Stimulated activated CD4-positive, alpha-beta T cell treated with anti-CD3 and anti-CD28 coated beads, TNF-alpha, amount 100 ng/mL, for 4 hours (primary cell): ENCODE measurements around the gene ZMYND8.
A peak's percentile ranks its signal among the peaks of the same experiment; 100 is the strongest.
"Not testable (repeated sequence)": the region's sequence is repeated elsewhere in the genome, so short reads cannot be mapped to it uniquely, and the experiment has no call there.

Source experiments
- DNase-seq, 3 experiments: peaks; one replicate each; pipeline ENCODE4 v3.0.0-alpha.2; 2020; ENCODE audit warnings: low read depth in 3 of 3

The ZMYND8 gene

GRCh38 chr20:47225458-47225857, 131.0 kb downstream of the ZMYND8 start:
- no peak for DNase-seq

- no peak for DNase-seq
Observed at GRCh38 chr20:47224857-47225256, 131.6 kb downstream of the ZMYND8 start.

- DNase-seq, result no peak
Observed at GRCh38 chr20:47224300-47224791, 132.2 kb downstream of the ZMYND8 start.

GRCh38 chr20:47223896-47224295, 132.6 kb downstream of the ZMYND8 start:
- DNase-seq, result no peak

GRCh38 chr20:47222468-47223119, 133.9 kb downstream of the ZMYND8 start:
- no peak for DNase-seq

- no peak for DNase-seq
Observed at GRCh38 chr20:47221036-47221625, 135.4 kb downstream of the ZMYND8 start.

- peak; percentile 14 to 31 (median 15) for DNase-seq
Observed at GRCh38 chr20:47220161-47220582, 136.3 kb downstream of the ZMYND8 start.

- DNase-seq, result no peak
Observed at GRCh38 chr20:47217482-47218446, 138.7 kb downstream of the ZMYND8 start.

- DNase-seq, result no peak
Observed at GRCh38 chr20:47216819-47217410, 139.6 kb downstream of the ZMYND8 start.

- DNase-seq, result no peak
Observed at GRCh38 chr20:47215653-47216397, 140.7 kb downstream of the ZMYND8 start.

GRCh38 chr20:47213966-47214365, 142.5 kb downstream of the ZMYND8 start:
- no peak for DNase-seq

- DNase-seq, result no peak
Observed at GRCh38 chr20:47212606-47213207, 143.8 kb downstream of the ZMYND8 start.

GRCh38 chr20:47211036-47211435, 145.5 kb downstream of the ZMYND8 start:
- DNase-seq, result no peak

GRCh38 chr20:47210470-47210869, 146.0 kb downstream of the ZMYND8 start:
- no peak for DNase-seq

GRCh38 chr20:47209982-47210381, 146.5 kb downstream of the ZMYND8 start:
- no peak for DNase-seq

GRCh38 chr20:47208534-47209174, 147.8 kb downstream of the ZMYND8 start:
- DNase-seq, result no peak

GRCh38 chr20:47206962-47207641, 149.4 kb downstream of the ZMYND8 start:
- DNase-seq, result no peak

- not testable (repeated sequence) for DNase-seq
Observed at GRCh38 chr20:47206552-47206951, 149.9 kb downstream of the ZMYND8 start.

- DNase-seq, result no peak
Observed at GRCh38 chr20:47205577-47206123, 150.8 kb downstream of the ZMYND8 start.

GRCh38 chr20:47204850-47205122, 151.7 kb downstream of the ZMYND8 start:
- not testable (repeated sequence) for DNase-seq
